ENCODE measurements around the gene CD209.

Gene CD209

GRCh38 chr19:7698583-7698982 is 48.8 kb downstream of the CD209 start:
- Histone ChIP-seq H2AFZ (ENCODE audit: low read depth) (no peak overlapping the region), H3K4me3 (IDR thresholded peaks at IDR 0.05; ENCODE audit: insufficient read depth, low read depth, low read length) (no peak overlapping the region), H3K36me3 (ENCODE audit: insufficient read depth) (no peaks in the 10 kb centered on the region), H3K4me1 (ENCODE audit: low read depth, poor library complexity, severe bottlenecking) (no peaks in the 10 kb centered on the region), H4K20me1 (ENCODE audit: insufficient read depth) (no peaks in the 10 kb centered on the region), H3K27me3 (ENCODE audit: insufficient read depth, low read depth) (peaks cover 55% of the 10 kb centered on the region), H3K4me2 (no peak overlapping the region), H3K27ac (no peak overlapping the region), H3K9ac (no peak overlapping the region), H3K79me2 (ENCODE audit: insufficient read depth, low read depth) (no peaks in the 10 kb centered on the region)
- TF ChIP-seq CTCF (conservative IDR thresholded peaks at IDR 0.05; ENCODE audit: low read depth, low read length): no peak

GRCh38 chr19:7697721-7698287 is 49.5 kb downstream of the CD209 start:
- Histone ChIP-seq H4K20me1 (ENCODE audit: insufficient read depth) (no peaks in the 10 kb centered on the region), H3K27ac (no peak overlapping the region), H3K4me1 (ENCODE audit: low read depth, poor library complexity, severe bottlenecking) (no peaks in the 10 kb centered on the region), H3K79me2 (ENCODE audit: insufficient read depth, low read depth) (no peaks in the 10 kb centered on the region), H3K4me2 (no peak overlapping the region), H3K9ac (no peak overlapping the region), H3K36me3 (ENCODE audit: insufficient read depth) (no peaks in the 10 kb centered on the region), H3K4me3 (IDR thresholded peaks at IDR 0.05; ENCODE audit: insufficient read depth, low read depth, low read length) (no peak overlapping the region), H3K27me3 (ENCODE audit: insufficient read depth, low read depth) (peaks cover 56% of the 10 kb centered on the region), H2AFZ (ENCODE audit: low read depth) (no peak overlapping the region)
- TF ChIP-seq CTCF (conservative IDR thresholded peaks at IDR 0.05; ENCODE audit: low read depth, low read length): no peak

GRCh38 chr19:7694499-7694898 is 52.8 kb downstream of the CD209 start:
- no peak overlapping the region for H3K4me2 ChIP-seq
- H3K4me1 ChIP-seq (ENCODE audit: low read depth, poor library complexity, severe bottlenecking): no peaks in the 10 kb centered on the region

GRCh38 chr19:7692417-7693088 is 54.8 kb downstream of the CD209 start:
- no peaks in the 10 kb centered on the region for H3K4me1 ChIP-seq (ENCODE audit: low read depth, poor library complexity, severe bottlenecking)
- no peak overlapping the region for H3K9ac ChIP-seq
- TF ChIP-seq CTCF (conservative IDR thresholded peaks at IDR 0.05; ENCODE audit: low read depth, low read length): no peak
- H2AFZ ChIP-seq (ENCODE audit: low read depth): no peak overlapping the region
- no peak overlapping the region for H3K27ac ChIP-seq
- H3K79me2 ChIP-seq (ENCODE audit: insufficient read depth, low read depth): no peaks in the 10 kb centered on the region
- H4K20me1 ChIP-seq (ENCODE audit: insufficient read depth): no peaks in the 10 kb centered on the region
- no peak overlapping the region for H3K4me3 ChIP-seq (IDR thresholded peaks at IDR 0.05; ENCODE audit: insufficient read depth, low read depth, low read length)
- no peaks in the 10 kb centered on the region for H3K36me3 ChIP-seq (ENCODE audit: insufficient read depth)
- H3K4me2 ChIP-seq: no peak overlapping the region
- H3K27me3 ChIP-seq (ENCODE audit: insufficient read depth, low read depth): peaks cover 35% of the 10 kb centered on the region

More at GRCh38 chr19:7694499-7694898, 52.8 kb downstream of the CD209 start:
- Histone ChIP-seq H3K27me3 (ENCODE audit: insufficient read depth, low read depth) (peaks cover 47% of the 10 kb centered on the region), H2AFZ (ENCODE audit: low read depth) (no peak overlapping the region), H3K79me2 (ENCODE audit: insufficient read depth, low read depth) (no peaks in the 10 kb centered on the region), H3K36me3 (ENCODE audit: insufficient read depth) (no peaks in the 10 kb centered on the region), H3K27ac (no peak overlapping the region), H3K9ac (no peak overlapping the region), H4K20me1 (ENCODE audit: insufficient read depth) (no peaks in the 10 kb centered on the region), H3K4me3 (IDR thresholded peaks at IDR 0.05; ENCODE audit: insufficient read depth, low read depth, low read length) (no peak overlapping the region)
- no peak for TF ChIP-seq CTCF (conservative IDR thresholded peaks at IDR 0.05; ENCODE audit: low read depth, low read length)
